GM12874 (cell line): Measurements from ENCODE around the gene SS18.

Experiments
- TF ChIP-seq, protein P1 (sequence below): IDR thresholded peaks from 2 replicates; pipeline ENCODE4 v1.5.1; 2011; ENCODE audit warnings: low read depth, mild to moderate bottlenecking, control low read depth, low read length, moderate library complexity; ENCODE audit not compliant: insufficient read depth

Gene SS18

DNA sequence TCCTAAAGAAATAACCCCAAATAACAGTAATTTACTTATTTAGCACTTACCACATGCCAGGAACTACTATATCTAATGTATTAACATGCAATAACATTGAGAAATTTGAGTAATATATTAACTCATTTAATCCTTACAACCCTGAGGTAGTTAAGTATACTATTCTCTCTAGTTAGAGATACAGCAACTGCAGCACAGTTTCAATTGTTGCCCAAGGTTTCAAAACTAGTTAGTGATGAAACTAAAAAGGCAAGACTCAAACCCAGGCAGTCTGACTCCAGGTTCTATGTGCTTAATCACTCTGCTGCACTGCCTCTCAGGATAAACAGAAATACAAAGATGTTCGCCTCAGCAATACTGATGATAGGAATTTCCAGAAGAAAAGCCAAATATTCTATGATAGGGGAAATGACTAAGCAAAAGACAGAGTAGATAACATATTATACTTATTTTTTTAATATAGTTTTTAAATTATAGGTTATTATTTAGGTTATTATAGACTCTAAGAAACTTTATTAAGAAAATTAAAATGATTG is 88.0 kb downstream of the SS18 start:
- TF ChIP-seq, protein P1, sequence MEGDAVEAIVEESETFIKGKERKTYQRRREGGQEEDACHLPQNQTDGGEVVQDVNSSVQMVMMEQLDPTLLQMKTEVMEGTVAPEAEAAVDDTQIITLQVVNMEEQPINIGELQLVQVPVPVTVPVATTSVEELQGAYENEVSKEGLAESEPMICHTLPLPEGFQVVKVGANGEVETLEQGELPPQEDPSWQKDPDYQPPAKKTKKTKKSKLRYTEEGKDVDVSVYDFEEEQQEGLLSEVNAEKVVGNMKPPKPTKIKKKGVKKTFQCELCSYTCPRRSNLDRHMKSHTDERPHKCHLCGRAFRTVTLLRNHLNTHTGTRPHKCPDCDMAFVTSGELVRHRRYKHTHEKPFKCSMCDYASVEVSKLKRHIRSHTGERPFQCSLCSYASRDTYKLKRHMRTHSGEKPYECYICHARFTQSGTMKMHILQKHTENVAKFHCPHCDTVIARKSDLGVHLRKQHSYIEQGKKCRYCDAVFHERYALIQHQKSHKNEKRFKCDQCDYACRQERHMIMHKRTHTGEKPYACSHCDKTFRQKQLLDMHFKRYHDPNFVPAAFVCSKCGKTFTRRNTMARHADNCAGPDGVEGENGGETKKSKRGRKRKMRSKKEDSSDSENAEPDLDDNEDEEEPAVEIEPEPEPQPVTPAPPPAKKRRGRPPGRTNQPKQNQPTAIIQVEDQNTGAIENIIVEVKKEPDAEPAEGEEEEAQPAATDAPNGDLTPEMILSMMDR = no peak

DNA sequence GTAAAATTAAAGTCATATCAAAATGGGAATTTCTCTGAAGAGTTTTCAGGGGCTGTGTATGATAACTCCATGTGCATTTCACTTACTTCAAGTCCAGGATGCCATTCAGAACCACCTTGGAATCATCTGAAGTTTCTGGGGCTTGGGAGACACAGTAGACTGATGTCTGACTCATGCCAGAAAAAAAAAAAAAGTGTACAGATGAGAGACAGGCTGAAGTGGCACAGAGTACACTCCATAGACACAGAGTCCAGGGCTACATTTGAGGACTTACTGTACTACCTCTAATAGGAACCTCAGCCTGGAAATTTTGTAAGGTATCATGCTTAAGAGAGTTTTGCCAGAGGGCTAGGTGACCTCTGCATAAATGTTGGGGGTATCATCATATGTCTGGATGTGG is 92.0 kb downstream of the SS18 start:
- TF ChIP-seq, protein P1 = no peak

DNA sequence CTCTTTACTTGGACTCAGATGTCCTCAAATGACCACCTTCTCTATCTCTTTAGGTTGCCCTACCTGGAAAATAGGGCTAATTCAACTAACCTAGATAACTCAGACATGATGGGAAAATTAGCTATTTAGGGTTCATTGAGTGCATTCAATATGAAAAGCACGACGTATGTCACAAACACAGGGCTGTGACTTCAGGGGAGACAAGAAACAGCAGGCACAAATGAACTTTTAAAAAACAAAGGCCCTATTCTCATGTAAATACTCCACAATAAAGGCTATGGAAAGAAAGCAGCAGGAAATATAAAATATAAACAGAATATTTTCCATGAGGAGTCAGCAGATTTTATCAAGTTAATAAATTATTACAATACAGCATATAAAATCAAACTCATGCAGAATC is 97.8 kb downstream of the SS18 start:
- TF ChIP-seq, protein P1 = no peak

DNA sequence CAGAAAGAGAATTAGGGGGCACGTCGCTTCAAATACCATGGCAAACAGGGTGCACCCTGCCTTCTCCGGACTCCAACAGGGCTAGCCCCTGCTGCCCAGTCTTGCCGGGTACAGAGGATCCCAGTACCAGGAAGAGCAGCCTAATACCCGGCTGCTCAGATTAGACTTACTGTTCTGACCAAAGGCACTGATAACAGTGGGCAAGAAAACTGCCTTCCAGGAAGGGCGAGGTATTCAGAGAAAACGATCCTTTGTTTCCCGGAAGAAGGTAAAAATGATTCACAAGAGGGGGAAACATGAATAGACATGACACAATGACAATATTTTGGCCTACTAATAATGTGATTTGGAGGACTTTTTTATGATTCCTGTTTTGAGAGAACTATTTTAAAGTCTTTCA is 99.9 kb downstream of the SS18 start:
- TF ChIP-seq, protein P1 = no peak

DNA sequence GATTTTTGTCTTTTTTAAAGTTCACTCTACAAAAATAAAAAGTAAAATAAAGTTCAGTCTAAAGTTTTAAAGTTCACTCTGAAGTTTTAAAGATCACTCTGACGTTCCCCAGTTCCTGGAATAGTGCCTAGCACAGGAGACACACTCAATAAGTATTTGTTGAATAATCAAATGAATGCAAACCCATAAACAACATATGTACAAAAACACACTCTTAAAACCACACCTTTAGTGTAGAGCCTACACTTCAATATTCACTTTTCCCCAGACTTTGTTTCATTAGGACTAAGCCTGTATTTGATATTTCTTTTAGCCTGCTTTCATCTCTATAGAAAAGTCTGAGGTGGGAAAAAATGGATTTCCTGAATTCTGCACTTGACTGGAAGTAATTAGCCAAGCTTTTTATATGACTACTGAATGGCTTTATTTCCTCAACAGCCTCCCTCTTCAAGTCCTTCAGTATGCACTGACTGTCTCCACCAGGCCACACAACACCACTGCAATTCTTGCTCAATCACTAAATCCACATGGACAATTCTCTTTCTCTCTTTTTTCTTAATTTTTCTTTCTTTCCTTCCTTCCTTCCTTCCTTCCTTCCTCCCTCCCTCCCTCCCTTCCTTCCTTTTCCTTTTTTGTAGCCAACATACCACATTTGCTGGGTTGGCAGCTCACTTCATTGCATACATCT is 104.6 kb downstream of the SS18 start:
- TF ChIP-seq, protein P1 = no peak

DNA sequence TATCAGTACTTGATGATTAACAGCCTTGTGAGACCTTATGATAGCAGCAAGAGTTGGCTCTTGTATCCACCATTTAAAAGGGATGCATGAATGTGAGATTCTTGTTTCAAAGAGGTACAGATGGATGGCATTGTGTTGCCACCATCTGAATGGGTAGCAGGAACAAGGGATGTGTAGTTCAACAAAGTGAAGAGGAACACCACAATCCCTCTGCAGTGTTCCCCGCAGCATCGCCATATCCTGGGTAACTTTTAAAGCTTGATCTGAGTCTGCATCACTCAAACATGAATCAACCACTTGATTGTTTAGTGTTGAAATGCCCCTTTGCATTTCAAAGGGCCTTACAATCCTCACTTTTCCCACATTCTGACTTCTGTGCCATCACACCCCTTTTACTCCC is 106.7 kb downstream of the SS18 start:
- TF ChIP-seq, protein P1 = no peak

DNA sequence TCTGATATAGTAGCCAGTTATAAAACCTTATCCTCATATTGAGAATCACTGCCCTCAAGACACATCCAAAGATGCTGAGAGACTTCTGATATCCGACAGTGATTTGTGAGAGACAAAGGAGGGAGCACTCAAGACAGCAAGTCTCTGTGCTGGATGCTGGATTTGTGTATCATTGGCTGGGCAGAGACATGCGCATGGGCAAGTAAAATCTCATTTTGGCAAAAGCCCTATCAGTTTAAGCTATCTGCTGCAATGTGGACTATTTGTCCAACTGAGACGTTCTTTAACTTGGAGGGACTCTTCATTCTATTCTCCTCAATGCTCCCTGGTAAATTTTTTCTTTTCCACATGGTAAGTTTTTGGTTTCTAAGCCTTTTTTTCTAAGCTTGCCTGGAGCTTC is 107.5 kb downstream of the SS18 start:
- TF ChIP-seq, protein P1 = no peak

DNA sequence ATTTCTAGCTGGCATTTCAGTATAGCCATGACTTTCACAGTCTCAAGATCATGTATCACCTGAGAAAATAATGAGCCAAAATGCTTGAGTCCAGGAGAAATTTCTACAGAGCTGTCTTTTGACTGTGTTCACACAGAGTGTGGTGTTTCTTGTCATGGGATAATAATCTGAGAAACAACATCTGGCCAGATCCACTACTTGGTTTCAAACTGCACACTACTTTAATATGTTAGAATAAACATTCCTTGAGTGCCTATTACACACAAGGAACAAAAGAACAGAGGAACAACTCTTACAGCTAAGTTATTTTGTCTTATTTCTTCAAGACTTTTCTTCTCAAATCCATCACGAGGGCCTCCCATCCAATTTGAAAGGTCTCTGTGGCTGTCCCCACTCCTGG is 108.3 kb downstream of the SS18 start:
- TF ChIP-seq, protein P1 = no peak
